WTC11 (cell line): Measurements from ENCODE around the gene CACNA1D. TPM values are rescaled to one million over a fixed set of nuclear protein-coding genes. Genes with fewer than 3 reads are reported as not detected.

Experiments
- ATAC-seq: fragments of 200-7000 bp; cut with Tn5 transposase; 2 replicates; pipeline ENCODE4 v1.10.0; 2021; ENCODE audit warnings: mild to moderate bottlenecking, moderate library complexity
- CTCF ChIA-PET: fragments of 300-600 bp; sonication (Branson Sonifier 250); formaldehyde crosslinking; loops from one replicate; lab custom pipeline; 2021; ENCODE audit warnings: antibody characterized with exemption; lab: Charles Lee
- POLR2A ChIA-PET: fragments of 350-600 bp; sonication (Branson Sonifier 250); formaldehyde crosslinking; loops from one replicate; lab custom pipeline; 2021; ENCODE audit warnings: antibody characterized with exemption; lab: Charles Lee
- DNase-seq: peaks from one replicate; pipeline ENCODE4 v3.0.0; 2021; ENCODE audit warnings: low spot score
- H3K27ac Mint-ChIP-seq: 2 replicates; pipeline ENCODE4 v1.8.0; 2021; ENCODE audit warnings: mixed read lengths
- H3K27me3 Mint-ChIP-seq: 2 replicates; pipeline ENCODE4 v1.8.0; 2021; ENCODE audit warnings: low read depth, mild to moderate bottlenecking, moderate library complexity, mixed read lengths
- H3K36me3 Mint-ChIP-seq: 2 replicates; pipeline ENCODE4 v1.8.0; 2021; ENCODE audit warnings: mixed read lengths
- H3K4me1 Mint-ChIP-seq: 2 replicates; pipeline ENCODE4 v1.8.0; 2022; ENCODE audit warnings: mixed read lengths
- H3K4me3 Mint-ChIP-seq: 2 replicates; pipeline ENCODE4 v1.8.0; 2021; ENCODE audit warnings: mild to moderate bottlenecking, moderate library complexity, mixed read lengths
- H3K9me3 Mint-ChIP-seq: 2 replicates; pipeline ENCODE4 v1.8.0; 2021; ENCODE audit warnings: mixed read lengths
- ATF1 ChIP-seq: sonication (generic); formaldehyde crosslinking; IDR thresholded peaks from 2 replicates; pipeline ENCODE4 v1.8.1; 2023; ENCODE audit warnings: mild to moderate bottlenecking, moderate library complexity, missing genetic modification reagents
- CREM ChIP-seq: sonication (generic); formaldehyde crosslinking; IDR thresholded peaks from 2 replicates; pipeline ENCODE4 v1.8.1; 2022; ENCODE audit warnings: mild to moderate bottlenecking, missing genetic modification reagents, moderate library complexity
- EMX1 ChIP-seq: fragments of 250-450 bp; sonication (Bioruptor Pico); IDR thresholded peaks from 2 replicates; pipeline ENCODE4 v1.8.0; 2021; ENCODE audit warnings: mild to moderate bottlenecking
- ESRRA ChIP-seq: sonication (generic); formaldehyde crosslinking; IDR thresholded peaks from 2 replicates; pipeline ENCODE4 v1.8.1; 2022; ENCODE audit warnings: mild to moderate bottlenecking, missing genetic modification reagents, borderline replicate concordance
- ETV6 ChIP-seq: sonication (generic); formaldehyde crosslinking; IDR thresholded peaks from 2 replicates; pipeline ENCODE4 v1.8.1; 2022; ENCODE audit warnings: mild to moderate bottlenecking, missing genetic modification reagents
- FOXP1 ChIP-seq: sonication (generic); formaldehyde crosslinking; IDR thresholded peaks from 2 replicates; pipeline ENCODE4 v1.8.0; 2022; ENCODE audit warnings: missing genetic modification reagents, mild to moderate bottlenecking, moderate library complexity, borderline replicate concordance
- GABPB1 ChIP-seq: sonication (generic); formaldehyde crosslinking; IDR thresholded peaks from 2 replicates; pipeline ENCODE4 v1.8.1; 2023; ENCODE audit warnings: mild to moderate bottlenecking, missing genetic modification reagents
- IRF2 ChIP-seq: sonication (generic); formaldehyde crosslinking; IDR thresholded peaks from 2 replicates; pipeline ENCODE4 v1.8.0; 2022; ENCODE audit warnings: low read depth, missing genetic modification reagents, borderline replicate concordance
- MXD4 ChIP-seq: fragments of 250-450 bp; sonication (Bioruptor Pico); IDR thresholded peaks from 2 replicates; pipeline ENCODE4 v1.8.0; 2021; ENCODE audit warnings: mild to moderate bottlenecking, moderate library complexity, borderline replicate concordance
- MYBL2 ChIP-seq: sonication (generic); formaldehyde crosslinking; IDR thresholded peaks from 2 replicates; pipeline ENCODE4 v1.8.1; 2023; ENCODE audit warnings: mild to moderate bottlenecking, moderate library complexity, missing genetic modification reagents
- NFE2L1 ChIP-seq: sonication (generic); formaldehyde crosslinking; IDR thresholded peaks from 2 replicates; pipeline ENCODE4 v1.8.1; 2023; ENCODE audit warnings: missing genetic modification reagents
- NR3C1 ChIP-seq: sonication (generic); formaldehyde crosslinking; conservative IDR thresholded peaks from 2 replicates; pipeline ENCODE4 v1.8.1; 2023; ENCODE audit warnings: low read depth, mild to moderate bottlenecking, missing genetic modification reagents
- PRRX2 ChIP-seq: fragments of 250-450 bp; sonication (Bioruptor Pico); IDR thresholded peaks from 2 replicates; pipeline ENCODE4 v1.8.0; 2021; ENCODE audit warnings: mild to moderate bottlenecking
- RORB ChIP-seq: fragments of 250-450 bp; sonication (Bioruptor Pico); IDR thresholded peaks from 2 replicates; pipeline ENCODE4 v1.9.0; 2021; ENCODE audit warnings: mild to moderate bottlenecking
- SOX15 ChIP-seq: fragments of 250-450 bp; sonication (Bioruptor Pico); IDR thresholded peaks from 2 replicates; pipeline ENCODE4 v1.9.0; 2021; ENCODE audit warnings: mild to moderate bottlenecking
- ZBTB21 ChIP-seq: sonication (generic); formaldehyde crosslinking; IDR thresholded peaks from 2 replicates; pipeline ENCODE4 v1.8.1; 2023; ENCODE audit warnings: mild to moderate bottlenecking, missing genetic modification reagents, borderline replicate concordance
- ZNF232 ChIP-seq: sonication (generic); formaldehyde crosslinking; IDR thresholded peaks from 2 replicates; pipeline ENCODE4 v1.8.0; 2022; ENCODE audit warnings: mild to moderate bottlenecking, missing genetic modification reagents
- ZNF317 ChIP-seq: sonication (generic); formaldehyde crosslinking; IDR thresholded peaks from 2 replicates; pipeline ENCODE4 v1.8.1; 2023; ENCODE audit warnings: low read depth, mild to moderate bottlenecking, moderate library complexity, missing genetic modification reagents, borderline replicate concordance
- ZNF396 ChIP-seq: fragments of 250-450 bp; sonication (Bioruptor Pico); IDR thresholded peaks from 2 replicates; pipeline ENCODE4 v1.8.0; 2021; ENCODE audit warnings: mild to moderate bottlenecking, moderate library complexity, borderline replicate concordance
- ZNF416 ChIP-seq: fragments of 250-450 bp; sonication (Bioruptor Pico); IDR thresholded peaks from 2 replicates; pipeline ENCODE4 v1.9.0; 2021; ENCODE audit warnings: mild to moderate bottlenecking, inconsistent platforms
- ZNF423 ChIP-seq: fragments of 250-450 bp; sonication (Bioruptor Pico); IDR thresholded peaks from 2 replicates; pipeline ENCODE4 v2.1.2; 2022; ENCODE audit warnings: mild to moderate bottlenecking, moderate library complexity
- ZNF671 ChIP-seq: fragments of 250-450 bp; sonication (Bioruptor Pico); IDR thresholded peaks from 2 replicates; pipeline ENCODE4 v1.8.0; 2021; ENCODE audit warnings: mild to moderate bottlenecking
- total RNA-seq: library from RNA; stranded (reverse); gene quantifications from 3 replicates; pipeline ENCODE4 v1.2.3, GENCODE V29; 2021
- TF ChIP-seq, protein P1 (sequence below): sonication (generic); formaldehyde crosslinking; IDR thresholded peaks from 2 replicates; pipeline ENCODE4 v1.8.1; 2023; ENCODE audit warnings: mild to moderate bottlenecking, moderate library complexity, missing genetic modification reagents
- TF ChIP-seq, protein P2 (sequence below): fragments of 200-600 bp; IDR thresholded peaks from 2 replicates; pipeline ENCODE4 v1.8.0; 2022; ENCODE audit warnings: antibody characterized with exemption
- TF ChIP-seq, protein P3 (sequence below): sonication (generic); formaldehyde crosslinking; IDR thresholded peaks from 2 replicates; pipeline ENCODE4 v1.8.0; 2023; ENCODE audit warnings: mild to moderate bottlenecking, missing genetic modification reagents
- TF ChIP-seq, protein P4 (sequence below): sonication (generic); formaldehyde crosslinking; IDR thresholded peaks from 2 replicates; pipeline ENCODE4 v1.8.1; 2022; ENCODE audit warnings: mild to moderate bottlenecking, moderate library complexity, missing genetic modification reagents
- TF ChIP-seq, protein P5 (sequence below): sonication (generic); formaldehyde crosslinking; IDR thresholded peaks from 2 replicates; pipeline ENCODE4 v1.8.0; 2023; ENCODE audit warnings: missing genetic modification reagents
- TF ChIP-seq, protein P6 (sequence below): sonication (generic); formaldehyde crosslinking; IDR thresholded peaks from 2 replicates; pipeline ENCODE4 v1.8.1; 2023; ENCODE audit warnings: mild to moderate bottlenecking, missing genetic modification reagents
- TF ChIP-seq, protein P7 (sequence below): sonication (generic); formaldehyde crosslinking; conservative IDR thresholded peaks from 2 replicates; pipeline ENCODE4 v1.8.1; 2022; ENCODE audit warnings: mild to moderate bottlenecking, missing genetic modification reagents

Gene CACNA1D
- total RNA-seq, 1 experiment from 2014 or later: 2.3 TPM

- CTCF ChIA-PET: no interaction called here
- Mint-ChIP-seq H3K27me3 (no peaks in the 10 kb centered on the region), H3K4me1 (no peaks in the 10 kb centered on the region), H3K9me3 (peaks cover 25% of the 10 kb centered on the region), H3K36me3 (peaks cover 7% of the 10 kb centered on the region), H3K27ac (no peak overlapping the region), H3K4me3 (no peak overlapping the region)
- TF ChIP-seq, protein P1, sequence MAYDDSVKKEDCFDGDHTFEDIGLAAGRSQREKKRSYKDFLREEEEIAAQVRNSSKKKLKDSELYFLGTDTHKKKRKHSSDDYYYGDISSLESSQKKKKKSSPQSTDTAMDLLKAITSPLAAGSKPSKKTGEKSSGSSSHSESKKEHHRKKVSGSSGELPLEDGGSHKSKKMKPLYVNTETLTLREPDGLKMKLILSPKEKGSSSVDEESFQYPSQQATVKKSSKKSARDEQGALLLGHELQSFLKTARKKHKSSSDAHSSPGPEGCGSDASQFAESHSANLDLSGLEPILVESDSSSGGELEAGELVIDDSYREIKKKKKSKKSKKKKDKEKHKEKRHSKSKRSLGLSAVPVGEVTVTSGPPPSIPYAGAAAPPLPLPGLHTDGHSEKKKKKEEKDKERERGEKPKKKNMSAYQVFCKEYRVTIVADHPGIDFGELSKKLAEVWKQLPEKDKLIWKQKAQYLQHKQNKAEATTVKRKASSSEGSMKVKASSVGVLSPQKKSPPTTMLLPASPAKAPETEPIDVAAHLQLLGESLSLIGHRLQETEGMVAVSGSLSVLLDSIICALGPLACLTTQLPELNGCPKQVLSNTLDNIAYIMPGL: no peak
- TF ChIP-seq, protein P2, sequence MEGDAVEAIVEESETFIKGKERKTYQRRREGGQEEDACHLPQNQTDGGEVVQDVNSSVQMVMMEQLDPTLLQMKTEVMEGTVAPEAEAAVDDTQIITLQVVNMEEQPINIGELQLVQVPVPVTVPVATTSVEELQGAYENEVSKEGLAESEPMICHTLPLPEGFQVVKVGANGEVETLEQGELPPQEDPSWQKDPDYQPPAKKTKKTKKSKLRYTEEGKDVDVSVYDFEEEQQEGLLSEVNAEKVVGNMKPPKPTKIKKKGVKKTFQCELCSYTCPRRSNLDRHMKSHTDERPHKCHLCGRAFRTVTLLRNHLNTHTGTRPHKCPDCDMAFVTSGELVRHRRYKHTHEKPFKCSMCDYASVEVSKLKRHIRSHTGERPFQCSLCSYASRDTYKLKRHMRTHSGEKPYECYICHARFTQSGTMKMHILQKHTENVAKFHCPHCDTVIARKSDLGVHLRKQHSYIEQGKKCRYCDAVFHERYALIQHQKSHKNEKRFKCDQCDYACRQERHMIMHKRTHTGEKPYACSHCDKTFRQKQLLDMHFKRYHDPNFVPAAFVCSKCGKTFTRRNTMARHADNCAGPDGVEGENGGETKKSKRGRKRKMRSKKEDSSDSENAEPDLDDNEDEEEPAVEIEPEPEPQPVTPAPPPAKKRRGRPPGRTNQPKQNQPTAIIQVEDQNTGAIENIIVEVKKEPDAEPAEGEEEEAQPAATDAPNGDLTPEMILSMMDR: no peak
- TF ChIP-seq ZNF232 (CRISPR knock-in tag) (no peak), IRF2 (CRISPR knock-in tag) (no peak), MXD4 (CRISPR knock-in tag) (no peak), NR3C1 (no peak), ZNF416 (CRISPR knock-in tag) (no peak), ZNF317 (CRISPR knock-in tag) (no peak), CREM (CRISPR knock-in tag) (no peak), GABPB1 (CRISPR knock-in tag) (no peak), ZNF423 (CRISPR knock-in tag) (no peak), ZNF396 (CRISPR knock-in tag) (no peak), ZNF671 (CRISPR knock-in tag) (no peak), ZBTB21 (no peak), SOX15 (no peak)
- TF ChIP-seq, protein P3, sequence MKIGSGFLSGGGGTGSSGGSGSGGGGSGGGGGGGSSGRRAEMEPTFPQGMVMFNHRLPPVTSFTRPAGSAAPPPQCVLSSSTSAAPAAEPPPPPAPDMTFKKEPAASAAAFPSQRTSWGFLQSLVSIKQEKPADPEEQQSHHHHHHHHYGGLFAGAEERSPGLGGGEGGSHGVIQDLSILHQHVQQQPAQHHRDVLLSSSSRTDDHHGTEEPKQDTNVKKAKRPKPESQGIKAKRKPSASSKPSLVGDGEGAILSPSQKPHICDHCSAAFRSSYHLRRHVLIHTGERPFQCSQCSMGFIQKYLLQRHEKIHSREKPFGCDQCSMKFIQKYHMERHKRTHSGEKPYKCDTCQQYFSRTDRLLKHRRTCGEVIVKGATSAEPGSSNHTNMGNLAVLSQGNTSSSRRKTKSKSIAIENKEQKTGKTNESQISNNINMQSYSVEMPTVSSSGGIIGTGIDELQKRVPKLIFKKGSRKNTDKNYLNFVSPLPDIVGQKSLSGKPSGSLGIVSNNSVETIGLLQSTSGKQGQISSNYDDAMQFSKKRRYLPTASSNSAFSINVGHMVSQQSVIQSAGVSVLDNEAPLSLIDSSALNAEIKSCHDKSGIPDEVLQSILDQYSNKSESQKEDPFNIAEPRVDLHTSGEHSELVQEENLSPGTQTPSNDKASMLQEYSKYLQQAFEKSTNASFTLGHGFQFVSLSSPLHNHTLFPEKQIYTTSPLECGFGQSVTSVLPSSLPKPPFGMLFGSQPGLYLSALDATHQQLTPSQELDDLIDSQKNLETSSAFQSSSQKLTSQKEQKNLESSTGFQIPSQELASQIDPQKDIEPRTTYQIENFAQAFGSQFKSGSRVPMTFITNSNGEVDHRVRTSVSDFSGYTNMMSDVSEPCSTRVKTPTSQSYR (CRISPR knock-in tag): no peak
- TF ChIP-seq, protein P4, sequence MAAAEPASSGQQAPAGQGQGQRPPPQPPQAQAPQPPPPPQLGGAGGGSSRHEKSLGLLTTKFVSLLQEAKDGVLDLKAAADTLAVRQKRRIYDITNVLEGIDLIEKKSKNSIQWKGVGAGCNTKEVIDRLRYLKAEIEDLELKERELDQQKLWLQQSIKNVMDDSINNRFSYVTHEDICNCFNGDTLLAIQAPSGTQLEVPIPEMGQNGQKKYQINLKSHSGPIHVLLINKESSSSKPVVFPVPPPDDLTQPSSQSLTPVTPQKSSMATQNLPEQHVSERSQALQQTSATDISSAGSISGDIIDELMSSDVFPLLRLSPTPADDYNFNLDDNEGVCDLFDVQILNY (CRISPR knock-in tag): no peak
- TF ChIP-seq, protein P5, sequence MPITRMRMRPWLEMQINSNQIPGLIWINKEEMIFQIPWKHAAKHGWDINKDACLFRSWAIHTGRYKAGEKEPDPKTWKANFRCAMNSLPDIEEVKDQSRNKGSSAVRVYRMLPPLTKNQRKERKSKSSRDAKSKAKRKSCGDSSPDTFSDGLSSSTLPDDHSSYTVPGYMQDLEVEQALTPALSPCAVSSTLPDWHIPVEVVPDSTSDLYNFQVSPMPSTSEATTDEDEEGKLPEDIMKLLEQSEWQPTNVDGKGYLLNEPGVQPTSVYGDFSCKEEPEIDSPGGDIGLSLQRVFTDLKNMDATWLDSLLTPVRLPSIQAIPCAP (CRISPR knock-in tag): no peak
- ATAC-seq (no peak), DNase-seq (no peak)
- POLR2A ChIA-PET: no interaction called here
These were observed 157.5 kb downstream of the CACNA1D start for GRCh38 chr3:53651927-53652326.

DNA sequence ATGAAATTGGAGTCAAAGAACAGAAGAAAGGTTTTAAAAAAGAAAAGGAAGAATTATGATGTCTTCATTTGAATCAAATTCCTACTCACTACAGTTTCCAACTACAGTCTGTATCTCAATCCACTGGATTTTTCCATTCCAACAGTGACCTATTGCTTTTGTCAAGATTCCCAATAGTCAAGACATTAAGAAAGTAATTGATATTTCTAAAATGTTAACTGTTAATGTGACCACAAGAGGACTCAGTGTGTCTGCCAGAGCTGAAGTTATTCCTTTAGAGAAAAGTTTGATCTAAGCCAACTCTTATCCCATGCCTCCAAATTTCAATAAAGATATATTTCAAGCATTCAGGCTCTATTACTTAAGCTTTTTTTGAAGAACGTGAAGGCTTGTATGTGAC lies 163.2 kb downstream of the CACNA1D start:
- Mint-ChIP-seq H3K4me1 (no peaks in the 10 kb centered on the region), H3K27ac (no peak overlapping the region), H3K27me3 (no peaks in the 10 kb centered on the region), H3K9me3 (peaks cover 39% of the 10 kb centered on the region), H3K36me3 (peaks cover 7% of the 10 kb centered on the region), H3K4me3 (no peak overlapping the region)
- no peak for DNase-seq
- ChIA-PET POLR2A (no interaction called here), CTCF (no interaction called here)
- ATAC-seq: no peak
- TF ChIP-seq RORB (CRISPR knock-in tag) (no peak), ATF1 (no peak), NFE2L1 (CRISPR knock-in tag) (no peak), ETV6 (no peak), MYBL2 (CRISPR knock-in tag) (no peak), EMX1 (no peak), PRRX2 (CRISPR knock-in tag) (no peak), FOXP1 (CRISPR knock-in tag) (no peak), ESRRA (CRISPR knock-in tag) (no peak)
- TF ChIP-seq, protein P6, sequence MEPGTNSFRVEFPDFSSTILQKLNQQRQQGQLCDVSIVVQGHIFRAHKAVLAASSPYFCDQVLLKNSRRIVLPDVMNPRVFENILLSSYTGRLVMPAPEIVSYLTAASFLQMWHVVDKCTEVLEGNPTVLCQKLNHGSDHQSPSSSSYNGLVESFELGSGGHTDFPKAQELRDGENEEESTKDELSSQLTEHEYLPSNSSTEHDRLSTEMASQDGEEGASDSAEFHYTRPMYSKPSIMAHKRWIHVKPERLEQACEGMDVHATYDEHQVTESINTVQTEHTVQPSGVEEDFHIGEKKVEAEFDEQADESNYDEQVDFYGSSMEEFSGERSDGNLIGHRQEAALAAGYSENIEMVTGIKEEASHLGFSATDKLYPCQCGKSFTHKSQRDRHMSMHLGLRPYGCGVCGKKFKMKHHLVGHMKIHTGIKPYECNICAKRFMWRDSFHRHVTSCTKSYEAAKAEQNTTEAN (CRISPR knock-in tag): no peak
- TF ChIP-seq, protein P7, sequence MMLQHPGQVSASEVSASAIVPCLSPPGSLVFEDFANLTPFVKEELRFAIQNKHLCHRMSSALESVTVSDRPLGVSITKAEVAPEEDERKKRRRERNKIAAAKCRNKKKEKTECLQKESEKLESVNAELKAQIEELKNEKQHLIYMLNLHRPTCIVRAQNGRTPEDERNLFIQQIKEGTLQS: no peak
- TF ChIP-seq, protein P4 (CRISPR knock-in tag): no peak
